HuH-7.5 (cell line): ENCODE results near the gene ASNSD1.
"Not testable (repeated sequence)": the region's sequence is repeated elsewhere in the genome, so short reads cannot be mapped to it uniquely, and the experiment has no call there.

Source experiments
- DNase-seq: peaks from one replicate; pipeline ENCODE4 v3.0.0; 2011; ENCODE audit warnings: low spot score

ASNSD1 gene

GRCh38 chr2:189646521-189646920 lies 14.7 kb upstream of the ASNSD1 start:
- no peak for DNase-seq

- no peak for DNase-seq
Measured at GRCh38 chr2:189648846-189649509, 12.3 kb upstream of the ASNSD1 start.

- no peak for DNase-seq
Measured at GRCh38 chr2:189651284-189651683, 10.0 kb upstream of the ASNSD1 start.

GRCh38 chr2:189653464-189653863 lies 7.8 kb upstream of the ASNSD1 start:
- not testable (repeated sequence) for DNase-seq

GRCh38 chr2:189654641-189655040 lies 6.6 kb upstream of the ASNSD1 start:
- DNase-seq, result no peak

GRCh38 chr2:189657867-189658266 lies 3.4 kb upstream of the ASNSD1 start:
- no peak for DNase-seq

GRCh38 chr2:189658306-189659212 lies 2.7 kb upstream of the ASNSD1 start:
- DNase-seq, result no peak

- no peak for DNase-seq
Measured at GRCh38 chr2:189659734-189660133, 1.5 kb upstream of the ASNSD1 start.

GRCh38 chr2:189660803-189661147 lies 484 bp upstream of the ASNSD1 start:
- DNase-seq, result no peak

- DNase-seq, result no peak
Measured at GRCh38 chr2:189661957-189662321, 680 bp downstream of the ASNSD1 start.

GRCh38 chr2:189662669-189663226 lies 1.5 kb downstream of the ASNSD1 start:
- no peak for DNase-seq

- DNase-seq, result not testable (repeated sequence)
Measured at GRCh38 chr2:189663319-189663718, 2.1 kb downstream of the ASNSD1 start.

GRCh38 chr2:189669913-189670312 lies 8.7 kb downstream of the ASNSD1 start:
- DNase-seq, result no peak

GRCh38 chr2:189673661-189674373 lies 12.6 kb downstream of the ASNSD1 start:
- DNase-seq, result no peak

GRCh38 chr2:189674374-189675112 lies 13.3 kb downstream of the ASNSD1 start, which contains the start of gene ANKAR:
ANKAR (plus strand) TSS chr2:189674670; CDS start chr2:189676491, 1,821 bp downstream.
- peak; percentile 79 for DNase-seq

- DNase-seq, result no peak
Measured at GRCh38 chr2:189676471-189676870, 15.2 kb downstream of the ASNSD1 start.

- DNase-seq, result no peak
Measured at GRCh38 chr2:189679226-189679625, 18.0 kb downstream of the ASNSD1 start.

GRCh38 chr2:189681203-189681602 lies 19.9 kb downstream of the ASNSD1 start:
- DNase-seq, result no peak

GRCh38 chr2:189681903-189682302 lies 20.6 kb downstream of the ASNSD1 start:
- DNase-seq, result no peak

- DNase-seq, result no peak
Measured at GRCh38 chr2:189683348-189683747, 22.1 kb downstream of the ASNSD1 start.

GRCh38 chr2:189684811-189685210 lies 23.6 kb downstream of the ASNSD1 start:
- no peak for DNase-seq
